GM10266 (cell line): ENCODE measurements around the gene BARX2.

Experiments used
- DNase-seq: peaks from one replicate; pipeline ENCODE4 v3.0.0; 2012; ENCODE audit errors: extremely low spot score
- CTCF ChIP-seq: IDR thresholded peaks from 2 replicates; pipeline ENCODE4 v1.5.1; 2012; ENCODE audit warnings: mild to moderate bottlenecking, low read depth; ENCODE audit not compliant: control insufficient read depth, insufficient read depth; ENCODE audit errors: missing control alignments

Gene BARX2

GRCh38 chr11:129346916-129347315 is 28.7 kb upstream of the BARX2 start:
- no peak for TF ChIP-seq CTCF
- DNase-seq: no peak

GRCh38 chr11:129348813-129349212 is 26.8 kb upstream of the BARX2 start:
- DNase-seq: no peak
- no peak for TF ChIP-seq CTCF

GRCh38 chr11:129352676-129353075 is 23.0 kb upstream of the BARX2 start:
- TF ChIP-seq CTCF: no peak
- DNase-seq: no peak

GRCh38 chr11:129354691-129355090 is 21.0 kb upstream of the BARX2 start:
- no peak for DNase-seq
- TF ChIP-seq CTCF: no peak

- no peak for TF ChIP-seq CTCF
- DNase-seq: no peak
Observed at GRCh38 chr11:129359748-129360147, 15.9 kb upstream of the BARX2 start.

GRCh38 chr11:129364143-129364654 is 11.4 kb upstream of the BARX2 start:
- peak; percentile 72 for DNase-seq
- peak; percentile 100 for TF ChIP-seq CTCF

- DNase-seq: no peak
- no peak for TF ChIP-seq CTCF
Observed at GRCh38 chr11:129365816-129366215, 9.8 kb upstream of the BARX2 start.
